ENCODE measurements around the gene CACNG4.
"Not testable (repeated sequence)": the region's sequence is repeated elsewhere in the genome, so short reads cannot be mapped to it uniquely, and the experiment has no call there.

CACNG4 gene

DNA sequence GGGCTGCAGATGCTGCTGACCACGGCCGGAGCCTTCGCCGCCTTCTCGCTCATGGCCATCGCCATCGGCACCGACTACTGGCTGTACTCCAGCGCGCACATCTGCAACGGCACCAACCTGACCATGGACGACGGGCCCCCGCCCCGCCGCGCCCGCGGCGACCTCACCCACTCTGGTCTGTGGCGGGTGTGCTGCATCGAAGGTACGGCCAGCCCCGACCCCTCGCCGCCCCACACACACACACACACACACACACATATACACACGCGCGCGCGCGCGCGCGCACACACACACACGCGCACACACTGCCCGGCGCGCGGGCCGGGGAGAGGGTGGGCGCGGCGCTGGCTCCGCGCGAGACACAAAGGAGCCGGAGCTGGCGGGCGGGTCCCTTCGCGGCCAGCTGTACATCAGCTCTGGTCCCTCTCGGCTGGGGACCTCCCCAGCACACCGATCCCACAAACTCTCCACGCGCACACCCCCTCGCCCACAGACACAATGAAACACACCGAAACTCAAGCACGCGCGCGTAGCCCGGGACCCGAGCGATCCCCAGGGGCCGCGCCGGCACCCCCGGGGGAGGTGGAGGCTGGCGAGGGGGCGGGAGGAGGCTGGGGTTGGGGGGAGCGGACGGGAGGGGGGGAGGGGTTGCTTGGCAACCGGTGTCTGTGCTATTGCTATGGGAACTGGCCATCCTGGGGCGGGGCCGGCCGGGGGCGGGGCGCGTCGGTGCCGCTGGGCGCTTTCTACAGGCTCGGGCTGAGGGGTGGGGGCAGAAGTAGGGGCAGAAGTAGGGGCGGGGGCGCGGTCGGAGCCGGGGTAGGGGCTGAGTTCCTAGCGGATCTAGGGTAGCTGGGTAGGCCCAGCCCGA, 658 bp downstream of the CACNG4 start:
- FAIRE-seq, result no peak

DNA sequence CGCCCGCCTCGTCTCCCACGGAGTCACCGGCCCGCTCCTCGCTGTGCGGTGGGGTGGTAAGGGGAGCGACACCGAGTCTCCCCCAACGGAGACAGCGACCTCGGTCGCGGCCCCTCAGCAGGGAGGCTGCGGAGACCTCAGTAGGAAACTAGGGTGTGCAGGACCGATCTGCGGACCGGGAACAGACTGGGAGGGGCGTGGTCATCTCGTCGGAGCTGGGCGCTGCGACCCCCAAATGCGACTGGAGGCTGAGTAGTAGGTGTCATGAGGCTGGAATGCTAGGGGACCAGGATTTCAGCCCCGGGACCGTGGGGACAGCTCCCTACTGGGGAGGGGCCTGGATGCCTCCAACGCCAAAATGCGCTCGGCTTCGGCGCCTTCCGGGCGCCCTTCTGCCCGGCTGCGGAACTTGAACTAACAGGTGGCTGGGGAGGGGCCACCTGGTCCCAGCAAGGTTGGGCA, 1.3 kb downstream of the CACNG4 start:
- FAIRE-seq, result no peak

DNA sequence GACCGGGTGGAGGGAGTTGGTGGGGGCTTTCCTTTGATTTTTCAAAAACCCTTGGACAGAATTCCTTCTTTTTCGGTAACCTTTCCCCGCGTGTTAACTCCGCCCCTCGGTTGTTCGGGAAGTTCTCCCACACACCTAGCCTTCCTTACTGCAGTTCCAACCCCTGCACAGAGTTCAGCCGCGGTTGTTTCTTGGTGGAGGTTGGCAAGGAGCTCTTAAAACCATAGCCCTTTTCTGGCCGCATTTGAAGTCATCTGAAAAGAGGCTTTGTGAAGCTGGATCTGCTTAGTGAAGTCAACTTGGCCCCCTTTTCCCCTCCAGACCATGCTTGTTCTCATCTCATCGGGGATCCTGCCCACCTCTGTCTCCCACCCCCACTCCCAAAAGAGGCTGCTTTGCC, 1.8 kb downstream of the CACNG4 start:
- no peak for FAIRE-seq

DNA sequence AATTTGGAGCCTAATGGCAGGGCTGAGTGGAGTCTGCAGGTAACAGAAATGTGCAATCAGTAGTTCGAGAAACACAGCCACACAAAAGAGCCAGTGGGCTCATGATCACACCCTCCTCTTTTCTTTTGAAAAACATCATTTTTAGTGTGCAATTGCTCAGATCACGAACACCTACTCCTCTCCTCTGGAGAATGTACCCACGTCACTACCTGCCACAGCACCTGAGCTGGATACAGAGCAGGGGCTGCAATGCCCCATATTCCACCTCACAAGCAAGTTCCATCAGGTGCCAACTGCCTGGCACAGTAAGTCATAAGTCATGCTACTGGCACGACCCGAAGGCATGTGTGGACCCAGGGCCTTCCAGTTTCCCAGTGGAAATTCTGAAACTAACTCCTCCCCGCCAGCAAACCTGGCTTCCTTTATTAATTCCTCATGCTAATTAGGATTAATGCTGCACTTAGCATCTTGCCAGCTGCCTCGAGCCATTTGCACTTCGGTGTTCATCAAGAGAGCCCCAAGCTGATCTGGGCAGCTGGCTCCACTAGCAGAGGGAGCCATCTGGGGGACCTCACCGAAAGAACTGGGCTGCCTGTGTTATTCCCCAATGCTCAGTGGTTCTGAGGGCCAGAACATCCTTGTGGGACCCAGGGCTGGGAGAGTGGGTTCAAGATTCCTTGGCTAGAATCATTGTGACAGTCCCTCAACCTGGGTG, 2.4 kb downstream of the CACNG4 start:
- FAIRE-seq, result no peak

GRCh38 chr17:66967837-66968543, 3.5 kb downstream of the CACNG4 start:
- FAIRE-seq, result no peak

- no peak for FAIRE-seq
Measured at GRCh38 chr17:66968916-66969315, 4.4 kb downstream of the CACNG4 start.

DNA sequence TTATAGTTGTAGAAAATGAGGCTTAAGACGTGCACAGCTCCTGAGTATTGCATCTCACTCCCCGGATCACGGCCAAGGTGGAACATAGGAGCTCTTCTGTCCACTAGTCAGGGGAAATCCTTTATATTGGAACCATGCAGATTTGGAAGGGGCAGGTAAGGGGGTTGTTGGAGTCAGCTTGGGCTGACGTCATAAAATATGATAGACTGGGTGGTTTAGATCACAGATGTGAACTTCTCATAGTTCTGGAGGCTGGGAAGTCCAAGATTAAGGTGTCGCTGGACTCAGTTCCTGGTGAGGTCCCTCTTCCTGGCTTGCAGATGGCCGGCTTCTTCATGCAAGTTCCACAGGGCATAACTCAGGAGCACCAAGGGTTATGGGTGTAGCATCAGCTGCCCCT, 5.6 kb downstream of the CACNG4 start:
- no peak for FAIRE-seq

- FAIRE-seq, result no peak
Measured at GRCh38 chr17:66970797-66971196, 6.3 kb downstream of the CACNG4 start.

- FAIRE-seq, result no peak
Measured at GRCh38 chr17:66971264-66971663, 6.8 kb downstream of the CACNG4 start.

DNA sequence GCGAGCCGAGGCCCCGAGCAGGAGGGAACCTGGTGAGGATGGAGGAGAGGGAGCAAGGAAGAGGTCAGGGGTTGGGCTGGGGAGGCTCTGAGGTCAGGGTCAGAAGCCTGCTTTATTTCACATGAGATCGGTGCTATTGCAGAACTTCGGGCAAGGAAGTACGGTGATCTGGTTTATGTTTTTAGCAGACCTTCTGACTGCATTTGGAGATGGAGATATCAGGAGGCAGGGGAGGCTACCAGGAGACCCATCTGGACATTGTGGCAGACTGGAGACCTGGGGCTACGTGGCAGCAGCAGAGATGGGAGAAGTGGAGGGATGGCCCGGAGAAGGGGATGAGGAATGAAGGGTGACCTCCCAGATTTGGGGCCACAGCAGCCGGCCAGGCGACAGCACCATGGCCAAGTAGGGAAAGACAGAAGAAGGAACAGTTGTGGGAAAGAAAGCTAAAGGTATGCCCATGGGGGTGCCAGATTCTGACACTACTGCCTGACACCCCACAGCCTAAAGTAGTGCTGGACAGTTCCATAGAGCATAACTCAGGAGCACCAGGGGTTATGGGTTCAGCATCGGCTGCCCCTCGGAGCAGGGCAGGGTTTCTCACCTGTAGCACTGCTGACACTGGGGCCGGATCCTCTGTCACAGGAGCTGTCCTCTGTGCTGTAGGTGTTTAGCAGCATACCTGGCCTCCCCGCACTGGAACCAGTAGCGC, 7.4 kb downstream of the CACNG4 start:
- FAIRE-seq, result no peak

- not testable (repeated sequence) for FAIRE-seq
Measured at GRCh38 chr17:66972442-66972830, 7.9 kb downstream of the CACNG4 start.

- FAIRE-seq, result no peak
Measured at GRCh38 chr17:66975188-66975587, 10.7 kb downstream of the CACNG4 start.

DNA sequence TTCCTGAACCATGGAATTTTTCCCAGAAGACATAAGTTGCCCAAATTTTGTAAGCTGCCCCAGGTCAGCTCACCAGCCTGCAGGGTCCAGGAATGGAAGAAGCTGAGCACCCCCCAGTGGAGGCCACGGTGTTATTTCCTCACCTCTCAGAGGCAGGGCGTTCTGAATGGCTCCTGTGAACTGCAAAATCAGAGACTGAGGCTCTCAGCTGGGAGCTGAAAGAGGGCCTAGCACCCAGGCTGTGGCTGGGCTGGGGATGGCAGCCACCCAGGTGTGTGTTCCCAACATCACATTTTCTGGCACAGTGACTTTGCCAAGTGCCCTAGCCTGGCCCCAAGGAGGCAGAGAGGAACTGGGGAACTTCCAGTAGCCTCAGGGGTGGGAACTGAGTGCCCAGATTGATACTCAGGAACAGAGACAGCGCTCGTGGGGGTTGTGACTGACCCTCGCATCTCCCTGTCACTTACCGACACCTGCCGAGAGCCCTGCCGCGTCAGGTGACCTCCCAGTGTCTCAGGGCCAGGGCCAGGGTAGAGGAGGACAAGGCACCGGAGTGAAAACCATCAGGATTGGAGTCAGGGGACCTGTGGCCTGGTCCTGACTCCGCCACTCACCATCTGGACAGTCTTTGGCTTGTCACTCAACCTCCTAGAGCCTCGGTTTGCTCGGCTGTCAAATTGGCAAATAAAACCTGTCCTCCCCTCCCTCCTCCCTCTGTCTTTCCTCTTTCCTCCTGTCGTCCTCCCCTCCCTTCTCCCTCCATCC, 11.3 kb downstream of the CACNG4 start:
- FAIRE-seq, result no peak

DNA sequence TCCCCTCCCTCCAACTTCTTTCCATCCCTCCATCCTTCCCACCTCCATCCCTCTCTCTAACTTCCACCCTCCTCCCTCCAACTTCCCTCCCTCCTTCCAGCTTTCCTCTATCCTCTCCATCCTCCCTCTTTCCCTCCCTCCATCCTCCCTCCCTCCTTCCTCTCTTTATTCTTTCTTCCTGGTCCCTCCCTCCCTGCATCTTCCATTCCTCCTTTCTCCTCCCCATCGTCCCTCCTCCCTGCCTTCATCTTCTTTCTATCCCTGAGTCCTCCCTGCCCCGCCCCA, 11.8 kb downstream of the CACNG4 start:
- no peak for FAIRE-seq

GRCh38 chr17:66976781-66977201, 12.3 kb downstream of the CACNG4 start:
- FAIRE-seq, result no peak

- no peak for FAIRE-seq
Measured at GRCh38 chr17:66978514-66979061, 14.1 kb downstream of the CACNG4 start.

- no peak for FAIRE-seq
Measured at GRCh38 chr17:66980896-66981295, 16.4 kb downstream of the CACNG4 start.

DNA sequence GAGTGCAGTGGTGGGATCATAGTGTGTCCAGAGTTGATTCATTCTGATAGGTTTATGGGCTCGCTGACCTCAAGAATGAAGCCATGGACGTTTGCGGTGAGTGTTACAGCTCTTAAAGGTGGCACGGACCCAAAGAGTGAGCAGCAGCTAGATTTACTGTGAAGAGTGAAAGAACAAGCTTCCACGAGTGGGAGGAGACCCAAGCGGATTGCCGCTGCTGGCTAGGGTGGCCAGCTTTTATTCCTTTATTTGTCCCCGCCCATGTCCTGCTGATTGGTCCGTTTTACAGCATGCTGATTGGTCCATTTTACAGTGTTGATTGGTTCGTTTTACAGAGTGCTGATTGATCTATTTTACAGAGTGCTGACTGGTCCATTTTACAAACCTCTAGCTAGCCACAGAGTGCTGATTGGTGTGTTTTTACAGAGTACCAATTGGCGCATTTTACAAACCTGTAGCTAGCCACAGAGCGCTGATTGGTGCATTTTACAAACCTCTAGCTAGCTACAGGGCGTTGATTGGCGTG, 17.5 kb downstream of the CACNG4 start:
- FAIRE-seq, result no peak

- FAIRE-seq, result no peak
Measured at GRCh38 chr17:66983414-66984021, 19.0 kb downstream of the CACNG4 start.

DNA sequence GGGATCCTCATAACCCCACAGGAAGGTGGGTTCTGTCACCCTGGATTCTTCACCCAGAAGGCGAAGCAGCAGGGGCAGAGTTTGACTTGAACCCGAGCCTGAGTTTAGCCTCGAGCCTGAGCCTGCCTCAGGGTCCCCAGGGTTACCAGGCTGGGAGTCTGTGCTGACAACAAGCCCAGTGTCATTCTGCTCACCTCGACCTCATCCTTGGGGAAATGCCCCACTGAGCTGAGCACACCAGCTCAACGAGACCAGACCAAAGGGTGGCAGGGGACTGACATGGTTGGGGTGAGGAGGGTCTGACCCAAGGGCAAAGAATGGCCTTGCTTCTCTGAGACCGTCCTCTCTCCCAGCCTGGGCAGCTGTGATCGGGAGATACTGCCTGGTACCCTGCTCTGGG, 20.2 kb downstream of the CACNG4 start:
- FAIRE-seq, result no peak

Measured in G401.6 (cell line).